Hindlimb muscle (tissue), 1 donor: ENCODE data around the gene CYB561A3. TPM values are rescaled to one million over a fixed set of nuclear protein-coding genes. Genes with fewer than 3 reads are reported as not detected.

Source experiments
- DNase-seq: peaks from one replicate; pipeline ENCODE4 v3.0.0-alpha.2; 2013
- polyA plus RNA-seq: library from polyadenylated mRNA; unstranded; fragments of 120-200 nt; gene quantifications from one replicate; pipeline ENCODE4 v1.2.1, GENCODE V29; 2013; ENCODE audit not compliant: insufficient read length

CYB561A3 gene
- polyA plus RNA-seq, 1 donor: 16.9 TPM

DNA sequence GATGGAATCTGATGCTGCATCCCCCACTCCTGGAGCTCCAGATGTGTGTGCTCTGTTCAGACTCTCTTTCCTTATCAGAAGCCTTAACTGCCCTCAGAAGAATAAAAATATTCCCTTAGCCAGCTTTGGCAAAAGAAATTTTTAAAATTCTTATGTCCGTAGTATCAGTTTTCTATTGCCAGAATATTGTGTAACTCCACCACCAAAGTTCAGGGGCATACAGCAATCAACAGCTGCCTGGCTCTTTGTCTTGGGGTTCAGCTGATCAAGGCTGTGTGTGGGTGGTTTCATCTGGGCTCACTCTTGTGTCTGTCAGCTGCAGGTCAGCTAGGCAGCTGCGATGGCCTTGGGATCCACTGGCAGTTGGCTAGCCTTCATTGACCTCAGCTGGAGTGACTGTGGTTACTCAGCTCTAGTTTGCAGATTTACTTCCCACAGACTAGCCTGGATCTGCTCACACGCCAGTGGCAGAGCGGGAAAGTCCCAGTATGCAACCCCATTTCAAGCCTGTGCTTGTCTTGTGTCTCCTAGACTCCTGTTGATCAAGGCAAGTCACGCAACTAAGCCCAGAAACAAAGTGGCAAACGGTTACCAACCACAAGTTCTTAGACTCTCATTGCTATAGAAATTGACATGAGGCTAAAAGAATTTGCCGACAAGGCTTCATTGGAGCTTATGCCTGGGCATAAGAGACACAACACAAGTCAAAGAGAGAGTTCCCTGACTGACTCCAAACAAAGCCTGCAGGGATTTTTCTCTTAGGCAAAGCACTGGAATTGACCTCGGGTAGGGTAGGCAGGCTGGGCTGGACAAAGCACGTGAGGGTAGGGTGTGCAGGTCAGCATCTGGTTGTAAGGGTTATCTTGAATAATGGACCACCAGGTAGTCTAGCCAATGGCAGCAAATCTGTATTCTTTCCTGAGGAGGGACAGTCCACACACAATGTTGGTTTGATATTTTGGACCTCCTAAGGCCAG lies 8.0 kb upstream of the CYB561A3 start:
- DNase-seq: no peak

- DNase-seq: no peak
Measured at GRCh38 chr11:61368646-61369045, 7.0 kb upstream of the CYB561A3 start.

DNA sequence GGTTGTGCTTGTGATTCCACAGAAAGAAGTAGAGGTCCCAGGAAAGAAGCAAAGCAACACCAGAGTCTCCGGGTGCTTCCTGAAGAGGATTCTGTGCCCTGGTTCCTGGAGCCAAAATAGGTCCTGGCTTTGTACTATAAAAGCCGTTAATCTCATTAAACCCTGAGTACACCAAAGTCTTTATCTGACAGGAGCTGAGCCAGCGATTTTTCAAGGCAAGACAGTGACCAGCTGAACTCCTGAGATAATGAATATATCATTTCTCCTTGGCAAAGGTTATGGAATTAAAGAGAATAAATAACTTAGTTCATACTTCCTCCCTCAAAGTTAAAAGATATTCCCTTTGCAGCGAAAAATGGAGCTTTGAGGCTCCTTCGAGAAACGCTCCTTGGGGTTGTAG lies 5.7 kb upstream of the CYB561A3 start:
- no peak for DNase-seq

DNA sequence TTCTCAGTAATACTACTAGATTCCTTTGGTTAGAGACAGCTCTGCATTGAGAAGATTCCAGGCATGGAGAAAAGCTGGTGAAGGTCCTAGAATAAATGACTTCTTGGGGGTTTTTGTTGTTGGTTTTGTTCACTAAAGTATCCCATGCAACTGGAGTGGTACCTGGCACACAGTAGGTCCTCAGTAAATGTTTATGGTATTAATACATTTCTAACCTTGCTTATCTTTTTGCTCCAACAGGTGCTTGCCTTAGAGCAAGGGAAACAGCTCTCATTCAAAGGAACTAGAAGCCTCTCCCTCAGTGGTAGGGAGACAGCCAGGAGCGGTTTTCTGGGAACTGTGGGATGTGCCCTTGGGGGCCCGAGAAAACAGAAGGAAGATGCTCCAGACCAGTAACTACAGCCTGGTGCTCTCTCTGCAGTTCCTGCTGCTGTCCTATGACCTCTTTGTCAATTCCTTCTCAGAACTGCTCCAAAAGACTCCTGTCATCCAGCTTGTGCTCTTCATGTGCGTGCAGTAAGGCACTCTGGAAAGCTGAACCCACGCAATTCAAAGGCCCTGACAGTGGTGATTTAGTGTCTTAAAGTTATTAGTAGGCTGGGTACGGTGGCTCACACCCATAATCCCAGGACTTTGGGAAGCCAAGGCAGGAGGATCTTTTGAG lies 2.5 kb upstream of the CYB561A3 start:
- no peak for DNase-seq

GRCh38 chr11:61362542-61362875 lies 827 bp upstream of the CYB561A3 start:
- no peak for DNase-seq

DNA sequence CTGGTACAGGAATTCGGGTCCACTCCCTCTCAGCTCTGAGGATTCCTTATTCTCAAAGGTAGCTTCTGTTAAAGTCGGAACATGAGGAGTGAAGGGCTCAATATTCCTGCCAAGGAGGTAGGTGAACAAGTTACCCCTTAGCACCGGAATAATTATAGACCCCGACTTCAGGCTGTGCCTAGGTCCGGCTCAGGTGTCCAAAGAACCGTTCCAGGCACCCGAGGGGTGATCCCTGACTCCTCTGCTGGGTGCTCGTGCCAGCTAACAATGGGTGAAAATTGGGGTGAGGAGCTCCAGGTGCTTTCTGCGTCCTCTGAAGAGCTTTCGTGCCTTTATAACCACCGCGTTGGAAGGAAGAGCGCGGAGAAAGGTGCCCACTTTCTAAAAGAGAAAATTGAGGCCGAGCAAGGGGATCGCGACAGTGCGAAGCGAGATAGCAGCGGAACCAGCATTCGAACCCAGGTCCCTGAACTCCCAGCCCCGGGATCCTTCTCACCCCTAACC lies 393 bp downstream of the CYB561A3 start:
- DNase-seq: no peak

DNA sequence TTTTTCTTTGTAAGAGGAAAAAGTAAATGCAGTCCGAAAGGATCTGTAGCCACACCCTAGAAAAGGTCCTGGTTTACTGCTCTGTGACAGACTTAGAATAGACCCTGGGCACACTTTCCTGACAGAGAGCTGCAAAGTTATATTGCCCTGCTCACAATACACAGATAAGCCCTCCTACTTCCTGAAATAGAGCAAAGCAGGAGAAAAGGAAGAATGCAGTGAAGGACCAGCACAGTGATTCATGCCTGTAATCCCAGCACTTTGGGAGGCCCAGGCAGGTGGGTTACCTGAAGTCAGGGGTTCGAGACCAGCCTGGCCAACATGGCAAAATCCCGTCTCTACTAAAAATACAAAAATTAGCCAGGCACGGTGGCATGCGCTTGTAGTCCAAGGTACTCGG lies 2.2 kb downstream of the CYB561A3 start:
- DNase-seq: no peak

DNA sequence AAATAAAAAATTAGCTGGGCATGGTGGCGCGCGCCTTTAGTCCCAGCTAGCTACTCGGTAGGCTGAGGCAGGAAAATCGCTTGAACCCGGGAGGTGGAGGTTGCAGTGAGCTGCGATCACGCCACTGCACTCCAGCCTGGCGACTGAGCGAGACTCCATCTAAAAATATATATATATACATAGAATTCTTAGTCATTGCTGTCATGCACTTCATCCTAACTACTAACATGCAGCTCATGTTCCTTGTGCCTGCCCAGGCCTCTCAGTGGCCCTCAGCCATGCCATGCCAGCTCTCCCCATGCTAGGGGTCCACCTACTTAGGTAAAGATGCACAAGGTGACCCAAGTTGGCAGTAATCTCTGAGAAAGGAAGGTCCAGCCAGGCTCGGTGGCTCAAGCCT lies 3.1 kb downstream of the CYB561A3 start:
- no peak for DNase-seq

DNA sequence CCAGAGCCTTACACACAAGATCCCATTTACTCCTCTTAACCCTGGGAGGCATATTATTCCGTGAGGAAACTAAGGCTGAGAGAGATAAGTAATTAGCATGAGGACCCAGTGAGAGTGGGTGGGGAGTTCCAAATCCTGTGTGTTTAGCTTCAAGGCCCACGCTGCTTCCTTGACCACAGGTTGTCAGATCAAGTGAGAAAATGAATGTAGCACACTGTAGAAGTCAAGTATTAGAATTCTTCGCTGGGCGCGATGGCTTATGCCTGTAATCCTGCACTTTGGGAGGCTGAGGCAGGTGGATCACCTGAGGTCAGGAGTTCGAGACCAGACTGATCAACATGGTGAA lies 3.8 kb downstream of the CYB561A3 start:
- no peak for DNase-seq

DNA sequence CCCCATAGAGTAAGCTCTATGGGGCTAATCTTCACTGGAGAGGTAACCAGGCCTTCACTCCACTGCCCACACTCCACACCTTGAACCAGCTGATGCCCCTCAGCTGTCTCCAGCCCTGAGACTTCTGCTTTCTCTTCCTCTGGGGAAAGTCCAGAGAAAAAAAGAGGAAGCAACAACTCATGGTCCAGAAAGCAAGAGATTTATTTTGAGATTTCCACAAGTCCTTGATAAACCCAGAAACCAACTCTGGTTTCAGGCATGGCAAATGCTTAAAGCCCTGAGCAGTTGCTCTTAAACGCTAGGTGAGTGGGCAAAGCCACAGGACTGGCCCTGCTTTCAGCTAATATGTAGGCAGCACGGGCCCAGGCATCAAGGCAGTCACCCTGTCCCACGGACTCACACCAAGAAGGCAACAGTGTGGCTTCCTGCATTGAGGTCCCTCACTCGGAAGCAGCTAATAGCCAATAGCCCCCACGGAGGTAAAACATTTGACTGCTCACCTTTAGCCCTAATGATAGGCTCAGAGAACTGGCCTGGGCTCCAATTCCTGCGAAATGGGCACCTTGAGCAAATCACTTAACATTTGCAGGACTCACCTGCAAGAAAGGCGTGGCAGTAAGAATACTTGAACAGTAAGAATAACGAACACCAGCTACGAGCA lies 4.3 kb downstream of the CYB561A3 start:
- DNase-seq: no peak

GRCh38 chr11:61356706-61357105 lies 5.0 kb downstream of the CYB561A3 start:
- no peak for DNase-seq

DNA sequence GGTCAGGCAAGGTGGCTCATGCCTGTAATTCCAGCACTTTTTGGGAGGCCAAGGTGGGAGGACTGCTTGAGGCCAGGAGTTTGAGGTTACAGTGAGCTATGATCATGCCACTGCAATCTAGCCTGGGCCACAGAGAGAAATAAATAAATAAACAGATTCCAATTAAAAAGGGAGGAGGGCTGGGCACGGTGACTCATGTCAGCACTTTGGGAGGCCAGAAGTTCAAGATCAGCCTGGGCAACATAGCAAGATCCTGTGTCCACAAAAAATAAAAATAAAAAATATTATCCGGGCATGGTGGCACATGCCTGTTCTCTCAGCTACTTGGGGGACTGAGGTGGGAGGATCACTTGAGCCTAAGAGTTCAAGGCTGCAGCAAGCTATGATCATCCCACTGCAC lies 7.5 kb downstream of the CYB561A3 start:
- no peak for DNase-seq

- DNase-seq: no peak
Measured at GRCh38 chr11:61353131-61354067, 8.3 kb downstream of the CYB561A3 start.

- DNase-seq: no peak
Measured at GRCh38 chr11:61352038-61352437, 9.6 kb downstream of the CYB561A3 start.

GRCh38 chr11:61350803-61351202 lies 10.9 kb downstream of the CYB561A3 start:
- no peak for DNase-seq

DNA sequence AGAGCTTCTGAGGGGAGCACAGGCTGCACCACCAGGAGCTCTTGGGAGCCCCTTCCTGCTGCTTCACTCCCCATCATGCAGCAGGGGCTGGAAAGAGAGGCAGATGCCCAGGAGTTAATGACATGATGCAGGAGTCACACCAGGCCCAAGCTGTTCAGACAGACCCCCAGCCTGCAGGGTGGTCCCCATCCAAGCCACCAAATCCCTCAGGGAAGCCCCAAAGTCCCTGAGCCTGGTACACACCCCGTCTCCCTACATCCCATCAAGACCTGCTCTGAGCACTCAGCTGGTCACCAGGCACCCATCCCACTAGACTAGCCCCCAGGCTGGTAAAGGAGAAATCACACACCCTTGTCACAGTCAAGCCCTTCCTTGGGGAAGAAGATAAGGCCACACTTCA lies 11.3 kb downstream of the CYB561A3 start:
- DNase-seq: no peak

DNA sequence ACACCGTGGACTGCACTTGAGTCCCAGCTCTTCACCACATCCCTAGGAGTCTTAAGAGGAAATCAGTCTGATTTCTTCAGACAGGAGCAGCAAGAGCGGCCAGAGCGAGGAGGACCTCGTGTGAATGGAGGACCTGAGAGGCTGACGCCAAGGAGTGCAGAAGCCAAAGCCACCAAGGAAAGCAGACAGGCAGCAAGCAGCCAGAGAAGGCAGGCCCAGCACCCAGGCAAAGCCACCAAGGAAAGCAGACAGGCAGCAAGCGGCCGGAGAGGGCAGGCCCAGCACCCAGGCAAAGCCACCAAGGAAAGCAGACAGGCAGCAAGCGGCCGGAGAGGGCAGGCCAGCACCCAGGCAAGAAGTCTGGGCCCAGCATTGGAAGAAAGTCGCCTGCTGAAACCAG lies 11.8 kb downstream of the CYB561A3 start:
- DNase-seq: no peak

GRCh38 chr11:61349189-61349751 lies 12.4 kb downstream of the CYB561A3 start:
- DNase-seq: no peak

GRCh38 chr11:61347916-61348461 lies 13.7 kb downstream of the CYB561A3 start:
- DNase-seq: no peak

DNA sequence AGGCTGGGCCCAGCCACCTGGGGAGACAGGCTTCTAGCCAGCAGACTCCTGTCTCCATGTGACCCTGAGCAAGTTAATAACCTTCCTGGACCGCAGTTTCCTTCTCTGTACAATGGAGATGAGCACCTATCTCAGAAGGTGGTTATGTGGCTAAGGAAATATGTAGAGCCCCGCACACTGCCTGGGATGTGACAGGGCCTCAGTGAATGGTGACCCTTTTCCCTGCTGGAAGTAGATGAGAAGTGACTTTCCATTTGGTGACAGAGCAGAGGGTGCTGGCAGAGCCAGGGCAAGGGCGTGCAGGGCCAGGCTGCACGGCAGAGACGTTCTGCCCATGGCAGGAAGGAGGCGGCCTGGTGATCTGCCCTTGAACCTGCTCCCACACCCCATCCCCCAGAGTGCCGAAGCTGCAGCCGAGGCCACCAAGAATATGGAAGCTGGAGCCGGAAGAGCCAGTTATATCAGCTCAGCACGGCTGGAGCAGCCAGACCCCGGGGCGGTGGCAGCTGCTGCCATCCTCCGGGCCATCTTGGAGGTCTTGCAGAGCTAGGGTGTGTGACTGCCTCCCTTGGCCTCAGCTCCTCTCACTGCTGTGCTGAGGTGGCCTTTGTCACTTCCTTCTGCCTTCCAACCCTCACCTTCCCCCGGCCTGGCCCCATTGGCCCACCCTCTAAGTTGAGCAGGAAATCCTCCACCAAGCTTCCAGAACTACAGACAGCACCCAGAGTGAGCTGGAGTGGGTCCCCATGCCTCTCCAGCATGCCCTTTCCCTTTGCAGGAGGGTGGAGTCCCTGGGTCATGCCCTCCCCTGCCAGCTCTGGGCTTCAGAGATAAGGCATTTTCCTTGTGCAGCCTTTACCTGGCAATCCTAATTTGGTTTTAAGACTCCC lies 15.5 kb downstream of the CYB561A3 start:
- no peak for DNase-seq
